Skeletal muscle tissue (tissue), 4 donors: Measurements from ENCODE around the gene CAMK2G. TPM values are rescaled to one million over a fixed set of nuclear protein-coding genes. Genes with fewer than 3 reads are reported as not detected.

Experiments
- H3K27ac ChIP-seq: one replicate; pipeline ENCODE4 v1.7.0; 2013; ENCODE audit warnings: mild to moderate bottlenecking, low read depth, low read length, inconsistent platforms
- H3K27me3 ChIP-seq, 3 donors: one replicate each; pipeline ENCODE4 v1.7.0; 2013; ENCODE audit warnings: low read length in 3 of 3; ENCODE audit not compliant: control insufficient read depth in 3 of 3, insufficient read depth in 3 of 3
- H3K36me3 ChIP-seq, 3 donors: one replicate each; pipeline ENCODE4 v1.7.0; 2013; ENCODE audit warnings: low read length in 3 of 3; ENCODE audit not compliant: control insufficient read depth in 3 of 3, insufficient read depth in 3 of 3
- H3K4me1 ChIP-seq, 3 donors: one replicate each; pipeline ENCODE4 v1.7.0; 2013; ENCODE audit warnings: low read length in 3 of 3, mild to moderate bottlenecking in 3 of 3; ENCODE audit not compliant: control insufficient read depth in 3 of 3, insufficient read depth in 3 of 3
- H3K4me3 ChIP-seq, 3 donors: one replicate each; pipeline ENCODE4 v1.7.0; 2013; ENCODE audit warnings: low read length in 3 of 3
- H3K9ac ChIP-seq, 3 donors: one replicate each; pipeline ENCODE4 v1.7.0; 2013; ENCODE audit warnings: low read length in 3 of 3, mild to moderate bottlenecking in 3 of 3, moderate library complexity in 2 of 3, low read depth in 1 of 3
- H3K9me3 ChIP-seq, 3 donors: one replicate each; pipeline ENCODE4 v1.7.0; 2013; ENCODE audit warnings: low read length in 3 of 3; ENCODE audit not compliant: control insufficient read depth in 3 of 3
- total RNA-seq: library from RNA; depleted of rRNA; stranded (reverse); fragments of >200 nt; gene quantifications from one replicate; pipeline ENCODE4 v1.2.3, GENCODE V29; 2014
- donor health status: Osteomylitis.

The CAMK2G gene
- total RNA-seq, 1 donor from 2014 or later, result 16.2 TPM

- H3K4me3 ChIP-seq, result peak overlapping the region in 1 of 3 donors; percentile 43
- no peaks in the 10 kb centered on the region for H3K36me3 ChIP-seq
- H3K4me1 ChIP-seq, result peaks cover 31 to 35% (median 33%) of the 10 kb centered on the region in 3 donors
- no peaks in the 10 kb centered on the region for H3K27me3 ChIP-seq
- H3K9me3 ChIP-seq, result no peaks in the 10 kb centered on the region
- no peak overlapping the region for H3K9ac ChIP-seq
- H3K27ac ChIP-seq, result peak overlapping the region; percentile 89
Measured at GRCh38 chr10:73886085-73886529, 11.8 kb upstream of the CAMK2G start.

GRCh38 chr10:73884017-73884416, 9.7 kb upstream of the CAMK2G start:
- Histone ChIP-seq H3K9ac (no peak overlapping the region), H3K27me3 (no peaks in the 10 kb centered on the region), H3K27ac (no peak overlapping the region), H3K9me3 (no peaks in the 10 kb centered on the region), H3K4me3 (no peak overlapping the region), H3K36me3 (no peaks in the 10 kb centered on the region), H3K4me1 (peaks cover 33 to 37% (median 33%) of the 10 kb centered on the region in 3 donors)

GRCh38 chr10:73881221-73881919, 7.0 kb upstream of the CAMK2G start:
- no peak overlapping the region for H3K9ac ChIP-seq
- H3K27me3 ChIP-seq, result no peaks in the 10 kb centered on the region
- no peak overlapping the region for H3K27ac ChIP-seq
- peaks cover 13 to 21% (median 16%) of the 10 kb centered on the region in 3 donors for H3K4me1 ChIP-seq
- no peaks in the 10 kb centered on the region for H3K36me3 ChIP-seq
- H3K4me3 ChIP-seq, result no peak overlapping the region
- no peaks in the 10 kb centered on the region for H3K9me3 ChIP-seq

GRCh38 chr10:73879296-73880173, 5.2 kb upstream of the CAMK2G start:
- H3K27me3 ChIP-seq, result no peaks in the 10 kb centered on the region
- no peak overlapping the region for H3K4me3 ChIP-seq
- H3K9me3 ChIP-seq, result no peaks in the 10 kb centered on the region
- H3K4me1 ChIP-seq, result peaks cover 21 to 36% (median 24%) of the 10 kb centered on the region in 3 donors
- H3K36me3 ChIP-seq, result no peaks in the 10 kb centered on the region
- no peak overlapping the region for H3K9ac ChIP-seq
- H3K27ac ChIP-seq, result peak overlapping the region; percentile 16

GRCh38 chr10:73878365-73878764, 4.0 kb upstream of the CAMK2G start:
- Histone ChIP-seq H3K36me3 (no peaks in the 10 kb centered on the region), H3K27ac (no peak overlapping the region), H3K4me3 (no peak overlapping the region), H3K27me3 (no peaks in the 10 kb centered on the region), H3K9me3 (no peaks in the 10 kb centered on the region), H3K4me1 (peaks cover 22 to 37% (median 24%) of the 10 kb centered on the region in 3 donors), H3K9ac (no peak overlapping the region)

- Histone ChIP-seq H3K9ac (peak overlapping the region in 1 of 3 donors; percentile 35), H3K9me3 (no peaks in the 10 kb centered on the region), H3K27ac (peak overlapping the region; percentile 16)
Measured at GRCh38 chr10:73877533-73878160, 3.3 kb upstream of the CAMK2G start.

GRCh38 chr10:73876971-73877370, 2.6 kb upstream of the CAMK2G start:
- H3K4me3 ChIP-seq, result no peak overlapping the region
- H3K9me3 ChIP-seq, result no peaks in the 10 kb centered on the region
- H3K27me3 ChIP-seq, result no peaks in the 10 kb centered on the region
- peak overlapping the region; percentile 78 for H3K27ac ChIP-seq
- peak overlapping the region in 2 of 3 donors; percentile 20 to 50 for H3K9ac ChIP-seq
- H3K36me3 ChIP-seq, result peaks cover 0 to 9% (median 7%) of the 10 kb centered on the region in 3 donors
- peaks cover 36 to 51% (median 38%) of the 10 kb centered on the region in 3 donors for H3K4me1 ChIP-seq

More at GRCh38 chr10:73877533-73878160, 3.3 kb upstream of the CAMK2G start:
- H3K27me3 ChIP-seq, result no peaks in the 10 kb centered on the region
- H3K36me3 ChIP-seq, result peaks cover 0 to 5% (median 0%) of the 10 kb centered on the region in 3 donors
- peaks cover 29 to 44% (median 31%) of the 10 kb centered on the region in 3 donors for H3K4me1 ChIP-seq
- no peak overlapping the region for H3K4me3 ChIP-seq

- no peak overlapping the region for H3K4me3 ChIP-seq
- H3K9ac ChIP-seq, result peak overlapping the region in 2 of 3 donors; percentile 43 to 50
- H3K27me3 ChIP-seq, result no peaks in the 10 kb centered on the region
- peak overlapping the region; percentile 78 for H3K27ac ChIP-seq
- no peaks in the 10 kb centered on the region for H3K9me3 ChIP-seq
- H3K36me3 ChIP-seq, result peaks cover 0 to 9% (median 7%) of the 10 kb centered on the region in 3 donors
- H3K4me1 ChIP-seq, result peaks cover 40 to 55% (median 42%) of the 10 kb centered on the region in 3 donors
Measured at GRCh38 chr10:73876566-73876965, 2.2 kb upstream of the CAMK2G start.

GRCh38 chr10:73876157-73876556, 1.8 kb upstream of the CAMK2G start:
- Histone ChIP-seq H3K9me3 (no peaks in the 10 kb centered on the region), H3K27me3 (no peaks in the 10 kb centered on the region), H3K9ac (peak overlapping the region in 2 of 3 donors; percentile 43 to 50), H3K4me1 (peaks cover 44 to 59% (median 46%) of the 10 kb centered on the region in 3 donors), H3K27ac (peak overlapping the region; percentile 78), H3K4me3 (no peak overlapping the region), H3K36me3 (peaks cover 2 to 9% (median 9%) of the 10 kb centered on the region in 3 donors)
